ENCODE results near the gene APBA2.

Gene APBA2

GRCh38 chr15:28980709-28981350 lies 95.1 kb downstream of the APBA2 start:
- no peak for DNase-seq (ENCODE audit: low read depth in 3 of 3, low spot score in 1 of 3)

- no peak for DNase-seq (ENCODE audit: low read depth in 3 of 3, low spot score in 1 of 3)
Observed at GRCh38 chr15:28981351-28981720, 95.6 kb downstream of the APBA2 start.

GRCh38 chr15:28981921-28982320 lies 96.1 kb downstream of the APBA2 start:
- DNase-seq (ENCODE audit: low read depth in 3 of 3, low spot score in 1 of 3) = no peak

- no peak for DNase-seq (ENCODE audit: low read depth in 3 of 3, low spot score in 1 of 3)
Observed at GRCh38 chr15:28982886-28983285, 97.1 kb downstream of the APBA2 start.

GRCh38 chr15:28983432-28984311 lies 97.9 kb downstream of the APBA2 start:
- no peak for DNase-seq (ENCODE audit: low read depth in 3 of 3, low spot score in 1 of 3)

- DNase-seq (ENCODE audit: low read depth in 3 of 3, low spot score in 1 of 3) = no peak
Observed at GRCh38 chr15:28984421-28985315, 98.9 kb downstream of the APBA2 start.

- DNase-seq (ENCODE audit: low read depth in 3 of 3, low spot score in 1 of 3) = no peak
Observed at GRCh38 chr15:28985316-28985645, 99.5 kb downstream of the APBA2 start.

- no peak for DNase-seq (ENCODE audit: low read depth in 3 of 3, low spot score in 1 of 3)
Observed at GRCh38 chr15:28985691-28986090, 99.9 kb downstream of the APBA2 start.

- DNase-seq (ENCODE audit: low read depth in 3 of 3, low spot score in 1 of 3) = no peak
Observed at GRCh38 chr15:28986108-28986507, 100.3 kb downstream of the APBA2 start.

- DNase-seq (ENCODE audit: low read depth in 3 of 3, low spot score in 1 of 3) = no peak
Observed at GRCh38 chr15:28986726-28987125, 101.0 kb downstream of the APBA2 start.

- no peak for DNase-seq (ENCODE audit: low read depth in 3 of 3, low spot score in 1 of 3)
Observed at GRCh38 chr15:28987337-28987736, 101.6 kb downstream of the APBA2 start.

GRCh38 chr15:28989239-28989830 lies 103.6 kb downstream of the APBA2 start:
- DNase-seq (ENCODE audit: low read depth in 3 of 3, low spot score in 1 of 3) = no peak

GRCh38 chr15:28989896-28990295 lies 104.1 kb downstream of the APBA2 start:
- no peak for DNase-seq (ENCODE audit: low read depth in 3 of 3, low spot score in 1 of 3)

- no peak for DNase-seq (ENCODE audit: low read depth in 3 of 3, low spot score in 1 of 3)
Observed at GRCh38 chr15:28990390-28990789, 104.6 kb downstream of the APBA2 start.

GRCh38 chr15:28991236-28992171 lies 105.7 kb downstream of the APBA2 start:
- no peak for DNase-seq (ENCODE audit: low read depth in 3 of 3, low spot score in 1 of 3)

GRCh38 chr15:28992336-28992864 lies 106.6 kb downstream of the APBA2 start:
- DNase-seq (ENCODE audit: low read depth in 3 of 3, low spot score in 1 of 3) = no peak

- no peak for DNase-seq (ENCODE audit: low read depth in 3 of 3, low spot score in 1 of 3)
Observed at GRCh38 chr15:28993051-28993719, 107.4 kb downstream of the APBA2 start.

GRCh38 chr15:28993720-28994053 lies 107.9 kb downstream of the APBA2 start:
- DNase-seq (ENCODE audit: low read depth in 3 of 3, low spot score in 1 of 3) = no peak

GRCh38 chr15:28994142-28994830 lies 108.5 kb downstream of the APBA2 start:
- no peak for DNase-seq (ENCODE audit: low read depth in 3 of 3, low spot score in 1 of 3)

Data from stimulated activated CD4-positive, alpha-beta T cell treated with anti-CD3 and anti-CD28 coated beads, TNF-alpha, amount 100 ng/mL, for 1 hour (primary cell).